HG02870 (cell line): Measurements from ENCODE around the gene EP300.
"Not testable (repeated sequence)": the region's sequence is repeated elsewhere in the genome, so short reads cannot be mapped to it uniquely, and the experiment has no call there.

Source experiments
- ATAC-seq: cut with Tn5 transposase; IDR thresholded peaks from one replicate; pipeline ENCODE4 v1.9.1; 2021; ENCODE audit warnings: mild to moderate bottlenecking, moderate library complexity; ENCODE audit not compliant: unreplicated experiment

EP300 gene

GRCh38 chr22:41078931-41079330, 13.5 kb upstream of the EP300 start:
- no peak for ATAC-seq

DNA sequence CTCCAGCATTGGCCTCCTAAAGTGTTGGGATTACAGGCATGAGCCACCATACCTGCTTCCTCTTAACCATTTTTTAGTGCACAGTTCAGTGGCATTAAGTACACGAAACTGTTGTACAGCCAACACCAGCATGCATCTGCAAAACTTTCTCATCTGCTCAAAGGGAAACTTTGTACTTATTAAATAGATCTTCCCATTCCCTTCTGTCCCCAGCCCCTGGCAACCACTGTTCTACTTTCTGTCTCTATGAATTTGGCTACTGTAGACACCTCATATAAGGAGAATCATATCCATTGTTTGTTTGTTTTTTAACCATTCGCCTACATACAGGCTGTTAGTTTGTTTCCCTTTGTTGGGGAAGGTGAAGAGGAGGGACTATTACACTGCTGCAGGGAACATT, 6.5 kb upstream of the EP300 start:
- ATAC-seq = no peak

DNA sequence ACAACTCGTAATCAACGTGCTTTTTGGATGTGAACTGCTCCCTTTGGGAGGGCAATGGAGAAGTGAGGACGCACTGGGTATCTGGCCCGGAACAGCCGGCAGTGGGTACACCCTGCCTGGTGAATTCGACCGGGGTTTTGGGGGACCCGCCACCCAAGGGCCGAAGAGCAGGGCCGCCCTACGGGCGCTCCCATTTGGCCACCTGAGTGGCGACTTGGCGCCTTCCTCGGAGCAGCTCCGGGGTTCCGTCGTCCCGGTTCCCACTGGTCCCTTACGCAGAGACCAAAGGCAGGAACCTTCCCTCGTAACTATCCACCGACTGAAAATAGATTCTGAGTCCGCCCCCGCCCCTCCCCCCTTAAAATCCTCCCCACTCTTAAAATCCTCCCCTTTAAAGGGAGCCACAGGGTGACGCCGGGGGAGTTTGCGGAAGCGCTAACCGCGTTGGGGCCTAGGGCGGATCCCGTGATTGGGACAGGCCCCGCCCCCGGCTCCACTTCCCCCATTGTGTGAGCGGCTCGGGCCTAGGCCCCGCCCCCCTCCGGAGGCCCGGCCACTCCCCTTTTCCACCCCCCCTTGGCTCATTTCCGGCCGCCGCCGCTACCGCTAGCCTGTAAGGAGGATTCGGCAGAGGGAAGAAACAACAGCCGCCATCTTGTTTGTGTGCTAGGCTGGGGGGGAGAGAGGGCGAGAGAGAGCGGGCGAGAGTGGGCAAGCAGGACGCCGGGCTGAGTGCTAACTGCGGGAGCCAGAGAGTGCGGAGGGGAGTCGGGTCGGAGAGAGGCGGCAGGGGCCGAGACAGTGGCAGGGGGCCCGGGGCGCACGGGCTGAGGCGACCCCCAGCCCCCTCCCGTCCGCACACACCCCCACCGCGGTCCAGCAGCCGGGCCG, 1.0 kb upstream of the EP300 start:
- ATAC-seq = peak; percentile 73

DNA sequence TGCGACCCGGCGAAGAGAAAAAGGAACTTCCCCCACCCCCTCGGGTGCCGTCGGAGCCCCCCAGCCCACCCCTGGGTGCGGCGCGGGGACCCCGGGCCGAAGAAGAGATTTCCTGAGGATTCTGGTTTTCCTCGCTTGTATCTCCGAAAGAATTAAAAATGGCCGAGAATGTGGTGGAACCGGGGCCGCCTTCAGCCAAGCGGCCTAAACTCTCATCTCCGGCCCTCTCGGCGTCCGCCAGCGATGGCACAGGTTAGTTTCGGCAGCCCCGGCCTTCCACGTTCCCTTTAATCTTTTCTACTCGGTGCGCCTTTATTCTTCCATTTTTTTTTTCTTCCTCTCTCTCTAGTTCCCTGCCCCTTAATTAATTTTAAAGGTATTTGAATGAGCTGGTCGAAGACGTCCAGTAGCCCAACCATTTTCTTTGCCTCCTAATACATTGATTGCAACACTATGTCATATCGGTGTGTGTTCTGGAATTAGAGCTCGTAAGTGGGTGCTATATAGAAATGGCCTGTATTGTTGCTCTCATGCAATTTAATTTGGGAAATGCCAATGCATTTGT, 537 bp downstream of the EP300 start:
- ATAC-seq = no peak

DNA sequence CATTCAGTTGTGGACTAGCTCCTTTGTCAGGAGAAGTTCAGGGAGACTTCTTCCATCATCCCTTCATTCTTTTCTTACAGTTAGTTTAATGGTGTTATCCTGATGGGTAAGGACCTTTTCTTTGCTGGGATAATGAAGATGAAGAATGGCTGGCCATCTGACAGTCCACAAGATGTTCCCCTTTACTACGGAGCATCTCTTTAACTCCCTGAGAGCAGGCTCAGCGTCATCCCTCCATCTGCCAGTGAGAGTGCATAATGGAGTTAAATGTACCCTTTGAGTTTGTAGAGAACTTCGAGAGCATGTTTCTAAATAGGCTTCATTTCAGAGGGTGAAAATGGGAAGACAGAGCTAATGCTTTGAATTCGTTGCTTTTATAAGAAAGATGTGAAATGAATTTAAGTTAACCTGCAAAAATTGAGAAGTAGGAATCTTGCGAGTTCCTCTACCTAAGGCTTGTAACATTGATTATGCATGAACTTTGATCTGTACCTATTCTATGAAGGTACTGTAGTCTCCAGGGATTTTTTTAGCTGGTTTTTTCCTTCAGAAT, 1.7 kb downstream of the EP300 start:
- ATAC-seq = no peak

- ATAC-seq = no peak
Measured at GRCh38 chr22:41096391-41096790, 4.0 kb downstream of the EP300 start.

DNA sequence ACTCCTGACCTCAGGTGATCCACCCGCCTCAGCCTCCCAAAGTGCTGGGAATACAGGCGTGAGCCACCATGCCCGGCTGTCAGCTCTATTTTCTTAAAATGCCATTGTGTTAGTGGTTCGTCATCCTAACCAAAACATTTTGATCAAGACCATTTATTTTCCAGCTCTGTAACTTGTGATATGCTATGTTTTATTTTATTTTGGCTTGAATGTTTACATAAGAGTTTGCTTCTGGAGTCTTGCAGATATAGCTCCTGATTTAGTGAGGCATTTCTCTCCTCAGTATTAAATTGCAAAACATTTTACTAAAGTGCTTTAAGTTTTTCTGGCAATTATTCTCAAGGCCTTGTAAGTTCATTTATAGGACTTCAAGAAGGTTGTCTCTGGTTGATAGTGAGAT, 4.4 kb downstream of the EP300 start:
- ATAC-seq = no peak

DNA sequence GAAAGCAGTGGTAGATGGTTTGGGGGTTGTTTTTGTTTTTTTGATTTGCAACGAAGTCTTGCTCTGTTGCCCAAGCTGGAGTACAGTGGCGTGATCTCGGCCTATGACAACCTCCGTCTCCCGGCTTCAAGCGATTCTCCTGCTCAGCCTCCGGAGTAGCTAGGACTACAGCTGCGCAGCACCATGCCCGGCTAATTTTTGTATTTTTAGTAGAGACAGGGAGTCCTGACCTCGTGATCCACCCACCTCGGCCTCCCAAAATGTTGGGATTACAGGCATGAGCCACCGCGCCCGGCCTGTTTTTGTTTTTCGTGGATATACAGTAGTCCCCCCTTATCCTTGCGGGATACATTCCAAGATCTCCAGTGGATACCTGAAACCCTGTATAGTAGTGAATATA, 6.6 kb downstream of the EP300 start:
- ATAC-seq = no peak

GRCh38 chr22:41106122-41106968, 14.0 kb downstream of the EP300 start:
- no peak for ATAC-seq

- not testable (repeated sequence) for ATAC-seq
Measured at GRCh38 chr22:41106969-41107325, 14.6 kb downstream of the EP300 start.

- ATAC-seq = no peak
Measured at GRCh38 chr22:41110968-41111367, 18.6 kb downstream of the EP300 start.

GRCh38 chr22:41116342-41116741, 23.9 kb downstream of the EP300 start:
- ATAC-seq = no peak

DNA sequence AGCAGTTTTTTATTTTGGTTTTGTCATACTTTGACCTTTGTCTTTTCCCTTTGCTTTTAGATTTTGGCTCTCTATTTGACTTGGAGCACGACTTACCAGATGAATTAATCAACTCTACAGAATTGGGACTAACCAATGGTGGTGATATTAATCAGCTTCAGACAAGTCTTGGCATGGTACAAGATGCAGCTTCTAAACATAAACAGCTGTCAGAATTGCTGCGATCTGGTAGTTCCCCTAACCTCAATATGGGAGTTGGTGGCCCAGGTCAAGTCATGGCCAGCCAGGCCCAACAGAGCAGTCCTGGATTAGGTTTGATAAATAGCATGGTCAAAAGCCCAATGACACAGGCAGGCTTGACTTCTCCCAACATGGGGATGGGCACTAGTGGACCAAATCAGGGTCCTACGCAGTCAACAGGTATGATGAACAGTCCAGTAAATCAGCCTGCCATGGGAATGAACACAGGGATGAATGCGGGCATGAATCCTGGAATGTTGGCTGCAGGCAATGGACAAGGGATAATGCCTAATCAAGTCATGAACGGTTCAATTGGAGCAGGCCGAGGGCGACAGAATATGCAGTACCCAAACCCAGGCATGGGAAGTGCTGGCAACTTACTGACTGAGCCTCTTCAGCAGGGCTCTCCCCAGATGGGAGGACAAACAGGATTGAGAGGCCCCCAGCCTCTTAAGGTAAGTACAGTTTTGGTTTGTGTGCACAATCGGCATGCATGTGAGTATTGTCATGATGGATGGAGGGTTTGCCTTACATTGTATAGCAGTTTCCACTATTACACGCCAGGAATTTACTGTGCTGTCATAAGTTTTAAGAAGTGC, 25.0 kb downstream of the EP300 start:
- peak; percentile 47 for ATAC-seq

DNA sequence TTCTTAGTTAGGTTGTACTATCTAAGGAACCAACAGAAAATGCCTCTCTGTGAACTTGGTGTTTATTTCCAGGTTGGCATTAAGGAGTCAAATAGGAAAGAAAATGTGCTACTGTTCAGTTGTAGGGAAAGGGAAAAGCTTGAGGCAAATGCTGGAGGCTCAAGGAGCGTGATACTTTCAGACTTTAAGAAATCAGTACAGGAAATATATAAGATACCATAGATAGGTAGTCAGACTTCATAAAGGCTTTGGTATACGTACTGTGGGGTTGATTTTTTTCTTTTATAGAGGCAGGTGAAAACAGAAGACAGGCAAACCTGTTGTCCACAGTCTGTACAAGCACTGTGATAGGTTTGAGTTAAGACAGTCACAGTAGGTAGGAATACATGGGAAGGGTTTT, 30.8 kb downstream of the EP300 start:
- no peak for ATAC-seq

- no peak for ATAC-seq
Measured at GRCh38 chr22:41124086-41124485, 31.7 kb downstream of the EP300 start.

- no peak for ATAC-seq
Measured at GRCh38 chr22:41127451-41127850, 35.1 kb downstream of the EP300 start.

DNA sequence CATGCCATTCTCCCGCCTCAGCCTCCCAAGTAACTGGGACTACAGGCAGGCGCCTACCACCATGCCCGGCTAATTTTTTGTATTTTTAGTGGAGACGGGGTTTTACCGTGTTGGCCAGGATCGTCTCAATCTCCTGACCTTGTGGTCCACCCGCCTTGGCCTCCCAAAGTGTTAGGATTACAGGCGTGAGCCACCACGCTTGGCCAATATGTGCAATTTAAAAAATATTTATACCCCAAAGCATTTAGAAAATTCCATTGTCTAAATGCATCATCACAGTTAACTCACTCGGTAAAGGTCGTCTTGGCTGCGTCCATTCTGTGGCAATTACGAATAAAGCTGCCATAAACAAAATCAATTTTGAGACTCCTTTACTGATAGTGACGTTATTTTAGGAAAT, 36.2 kb downstream of the EP300 start:
- no peak for ATAC-seq

GRCh38 chr22:41132550-41132949, 40.2 kb downstream of the EP300 start:
- ATAC-seq = no peak

DNA sequence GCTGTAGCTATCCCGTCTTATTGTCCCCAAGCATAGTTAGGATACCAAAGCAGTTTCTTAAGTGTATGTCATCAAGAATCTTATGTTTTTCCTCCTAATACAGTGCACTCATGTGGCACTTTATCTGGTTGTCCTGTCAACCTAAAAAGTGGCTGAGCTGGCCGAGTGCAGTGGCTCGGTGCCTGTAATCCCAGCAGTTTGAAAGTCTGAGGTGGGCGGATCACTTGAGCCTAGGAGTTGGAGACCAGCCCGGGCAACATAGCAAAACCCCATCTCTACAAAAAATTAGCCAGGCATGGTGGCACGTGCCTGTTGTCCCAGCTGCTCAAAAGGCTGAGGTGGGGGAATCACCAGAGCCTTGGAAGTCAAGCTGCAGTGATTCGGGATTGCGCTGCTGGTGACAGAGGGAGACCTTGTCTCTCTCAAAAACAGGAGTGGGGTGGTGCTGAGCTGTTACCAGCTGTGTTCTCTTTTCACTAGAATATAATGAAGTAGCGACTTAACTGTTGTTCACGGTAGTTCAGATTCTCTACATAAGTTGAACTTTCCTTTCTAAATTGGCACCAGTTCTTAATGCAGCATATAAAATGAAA, 48.1 kb downstream of the EP300 start:
- no peak for ATAC-seq

- ATAC-seq = not testable (repeated sequence)
Measured at GRCh38 chr22:41145921-41146320, 53.5 kb downstream of the EP300 start.
